Prostate gland (tissue), 2 donors: ENCODE results near the gene PCNX1. TPM values are rescaled to one million over a fixed set of nuclear protein-coding genes. Genes with fewer than 3 reads are reported as not detected.

ENCODE experiments used
- DNase-seq: peaks from one replicate; pipeline ENCODE4 v3.0.0-alpha.2; 2019; ENCODE audit warnings: low spot score
- H3K27ac ChIP-seq, 2 donors: fragments of 200-600 bp; sonication (generic); 2 replicates each; pipeline ENCODE4 v1.5.1; 2017 to 2019
- H3K27me3 ChIP-seq: fragments of 200-600 bp; sonication (generic); replicated peaks from 2 replicates; pipeline ENCODE4 v1.5.1; 2019; ENCODE audit not compliant: insufficient read depth
- H3K36me3 ChIP-seq, 2 donors: fragments of 200-600 bp; sonication (generic); 1 replicate in 1 of 2; 2 replicates in 1 of 2; pipeline versions ENCODE4 v1.5.1 to v1.8.1; 2017 to 2019
- H3K4me1 ChIP-seq: fragments of 200-600 bp; sonication (generic); replicated peaks from 2 replicates; pipeline ENCODE4 v1.5.1; 2019
- H3K4me3 ChIP-seq, 2 donors: fragments of 200-600 bp; sonication (generic); 2 replicates each; pipeline ENCODE4 v1.5.1; 2017 to 2019
- H3K9me3 ChIP-seq: fragments of 200-600 bp; sonication (generic); 2 replicates; pipeline ENCODE4 v1.5.1; 2017
- POLR2A ChIP-seq: fragments of 450-650 bp; IDR thresholded peaks from one replicate; pipeline ENCODE4 v1.6.1; 2016; ENCODE audit warnings: antibody characterized with exemption, mild to moderate bottlenecking
- POLR2AphosphoS5 ChIP-seq: sonication (generic); formaldehyde crosslinking; IDR thresholded peaks from one replicate; pipeline ENCODE4 v1.6.1; 2017; ENCODE audit warnings: antibody characterized with exemption
- WGBS: methylation state at CpG from one replicate; pipeline ENCODE4 v1.1.5; 2018; 5-methylcytosine and 5-hydroxymethylcytosine counted together
- intact Hi-C: fragments of 100-400 bp; cut with DNase I; formaldehyde crosslinking; loops from one replicate; pipeline ENCODE4 v1.14.2; 2022
- total RNA-seq, 2 donors: library from RNA; depleted of rRNA; stranded (reverse); fragments of >200 nt; gene quantifications; one replicate each; pipeline ENCODE4 v1.1.0, GENCODE V29; 2016
- TF ChIP-seq, protein P1 (sequence below), 4 experiments: fragments of 200-600 bp in 2 of 4; fragments of 450-650 bp in 2 of 4; sonication (generic) in 2 of 4; IDR thresholded peaks; 1 replicate in 3 of 4; 2 replicates in 1 of 4; pipeline ENCODE4 v1.5.1; 2016 to 2019; ENCODE audit warnings: antibody characterized with exemption in 4 of 4, mild to moderate bottlenecking in 2 of 4, moderate library complexity in 2 of 4

Gene PCNX1
- total RNA-seq, 2 donors from 2014 or later: 24.5 to 66.5 TPM

DNA sequence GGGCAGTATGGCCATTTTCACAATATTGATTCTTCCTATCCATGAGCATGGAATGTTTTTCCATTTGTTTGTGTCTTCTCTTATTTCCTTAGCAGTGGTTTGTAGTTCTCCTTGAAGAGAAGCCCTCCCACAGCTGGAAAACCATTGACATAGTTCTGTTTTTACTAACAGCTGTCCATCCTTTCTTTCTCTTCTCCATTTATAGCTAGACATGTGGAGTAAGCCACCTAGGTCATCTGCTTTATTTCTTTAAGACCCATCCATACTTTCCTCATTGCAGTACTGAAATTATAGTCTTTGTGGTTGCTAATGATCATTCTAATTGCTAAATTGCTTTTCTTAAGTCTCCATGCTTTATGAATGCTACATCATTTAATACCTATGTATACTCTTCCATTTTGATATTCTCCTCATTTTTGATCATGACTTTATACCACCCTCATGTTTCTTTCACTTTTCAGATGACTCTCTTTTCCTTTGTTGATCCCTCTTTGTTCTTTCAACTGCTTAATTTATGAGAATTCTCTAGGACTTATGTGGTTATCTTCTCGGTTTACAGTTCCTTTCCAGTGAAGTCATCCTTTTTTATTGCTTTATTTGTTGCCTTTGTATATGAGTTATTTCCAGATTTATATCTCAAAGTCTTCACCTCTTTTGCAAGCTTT is 114.2 kb downstream of the PCNX1 start:
- no peaks in the 10 kb centered on the region for H3K9me3 ChIP-seq
- no peak overlapping the region for H3K4me3 ChIP-seq
- no peak overlapping the region for H3K27ac ChIP-seq
- no peaks in the 10 kb centered on the region for H3K36me3 ChIP-seq
- WGBS: 6% methylated on average over 1 of the region's 1 CpG
- H3K4me1 ChIP-seq: peaks cover 4% of the 10 kb centered on the region
- intact Hi-C loops: no loop called here
- H3K27me3 ChIP-seq: no peaks in the 10 kb centered on the region
- TF ChIP-seq, protein P1, sequence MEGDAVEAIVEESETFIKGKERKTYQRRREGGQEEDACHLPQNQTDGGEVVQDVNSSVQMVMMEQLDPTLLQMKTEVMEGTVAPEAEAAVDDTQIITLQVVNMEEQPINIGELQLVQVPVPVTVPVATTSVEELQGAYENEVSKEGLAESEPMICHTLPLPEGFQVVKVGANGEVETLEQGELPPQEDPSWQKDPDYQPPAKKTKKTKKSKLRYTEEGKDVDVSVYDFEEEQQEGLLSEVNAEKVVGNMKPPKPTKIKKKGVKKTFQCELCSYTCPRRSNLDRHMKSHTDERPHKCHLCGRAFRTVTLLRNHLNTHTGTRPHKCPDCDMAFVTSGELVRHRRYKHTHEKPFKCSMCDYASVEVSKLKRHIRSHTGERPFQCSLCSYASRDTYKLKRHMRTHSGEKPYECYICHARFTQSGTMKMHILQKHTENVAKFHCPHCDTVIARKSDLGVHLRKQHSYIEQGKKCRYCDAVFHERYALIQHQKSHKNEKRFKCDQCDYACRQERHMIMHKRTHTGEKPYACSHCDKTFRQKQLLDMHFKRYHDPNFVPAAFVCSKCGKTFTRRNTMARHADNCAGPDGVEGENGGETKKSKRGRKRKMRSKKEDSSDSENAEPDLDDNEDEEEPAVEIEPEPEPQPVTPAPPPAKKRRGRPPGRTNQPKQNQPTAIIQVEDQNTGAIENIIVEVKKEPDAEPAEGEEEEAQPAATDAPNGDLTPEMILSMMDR (IDR thresholded peaks at IDR 0.05): no peak
- TF ChIP-seq POLR2A (no peak), POLR2AphosphoS5 (no peak)
- no peak for DNase-seq

DNA sequence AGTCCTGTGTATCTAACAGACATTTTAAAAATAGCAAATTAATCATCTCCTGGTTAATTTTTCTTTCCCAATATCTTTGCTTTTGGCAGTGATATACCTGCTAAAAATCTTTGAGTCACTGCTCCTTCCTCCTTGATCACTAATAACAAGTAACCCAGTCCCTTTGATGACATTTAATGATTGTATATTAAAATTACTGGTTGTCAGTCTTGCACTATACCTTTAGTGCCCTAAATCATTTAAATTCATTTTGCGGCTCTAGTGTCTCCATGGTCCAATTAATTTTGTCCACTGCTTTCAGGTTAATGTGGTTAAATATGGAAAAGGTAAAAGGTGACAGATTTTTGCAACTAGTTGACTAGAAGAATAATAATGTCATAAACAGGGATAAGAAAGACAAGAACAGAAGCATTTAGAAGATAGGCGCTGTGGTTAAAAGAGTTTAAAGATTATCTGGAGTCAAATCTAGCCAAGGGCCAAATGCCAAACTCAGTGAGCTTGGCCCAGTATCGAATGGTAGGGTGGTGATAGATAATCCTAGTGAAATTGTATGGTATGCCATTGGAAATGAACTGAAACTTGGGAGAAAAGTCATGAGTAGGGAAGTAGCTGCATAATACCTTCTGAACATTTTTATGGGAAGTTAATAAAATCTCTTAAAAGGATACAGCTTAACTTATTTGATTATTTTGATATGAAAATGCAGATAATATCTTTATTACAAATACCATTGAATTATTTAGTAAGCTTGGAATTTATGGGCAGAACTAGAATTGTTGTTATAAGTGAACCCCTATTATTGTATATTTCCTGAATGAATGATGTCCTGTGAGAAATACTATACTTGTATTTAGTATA is 115.0 kb downstream of the PCNX1 start:
- H3K36me3 ChIP-seq: no peaks in the 10 kb centered on the region
- H3K27me3 ChIP-seq: no peaks in the 10 kb centered on the region
- peaks cover 4% of the 10 kb centered on the region for H3K4me1 ChIP-seq
- no peak overlapping the region for H3K4me3 ChIP-seq
- no peak overlapping the region for H3K27ac ChIP-seq
- 46% methylated on average over 3 of the region's 3 CpGs for WGBS
- TF ChIP-seq POLR2AphosphoS5 (no peak), POLR2A (no peak)
- TF ChIP-seq, protein P1 (IDR thresholded peaks at IDR 0.05): no peak
- H3K9me3 ChIP-seq: no peaks in the 10 kb centered on the region
- no peak for DNase-seq
- intact Hi-C loops: no loop called here

DNA sequence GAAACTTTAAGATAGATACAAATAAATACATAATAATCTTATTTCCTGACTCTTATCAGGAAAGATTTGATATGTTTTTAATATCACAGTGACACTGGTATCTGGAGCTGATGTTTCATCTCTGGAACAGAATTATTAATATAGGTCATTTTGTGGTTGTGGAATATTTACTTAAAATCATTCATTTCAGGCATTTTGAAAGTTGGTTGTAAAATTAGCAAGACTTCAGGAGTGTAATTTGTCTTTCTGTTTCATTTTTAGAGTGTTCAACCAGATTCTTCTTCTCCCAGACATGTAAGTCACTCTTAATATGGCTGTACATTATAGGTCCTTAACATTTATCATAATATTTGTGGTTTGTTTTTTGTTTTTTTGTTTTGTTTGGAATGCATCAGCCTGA is 115.7 kb downstream of the PCNX1 start:
- H3K36me3 ChIP-seq: no peaks in the 10 kb centered on the region
- DNase-seq: no peak
- intact Hi-C loops: no loop called here
- no peak overlapping the region for H3K4me3 ChIP-seq
- no peaks in the 10 kb centered on the region for H3K27me3 ChIP-seq
- H3K4me1 ChIP-seq: peaks cover 4% of the 10 kb centered on the region
- no peaks in the 10 kb centered on the region for H3K9me3 ChIP-seq
- H3K27ac ChIP-seq: no peak overlapping the region
- TF ChIP-seq, protein P1 (IDR thresholded peaks at IDR 0.05): no peak
- TF ChIP-seq POLR2A: no peak
- TF ChIP-seq POLR2AphosphoS5: no peak

DNA sequence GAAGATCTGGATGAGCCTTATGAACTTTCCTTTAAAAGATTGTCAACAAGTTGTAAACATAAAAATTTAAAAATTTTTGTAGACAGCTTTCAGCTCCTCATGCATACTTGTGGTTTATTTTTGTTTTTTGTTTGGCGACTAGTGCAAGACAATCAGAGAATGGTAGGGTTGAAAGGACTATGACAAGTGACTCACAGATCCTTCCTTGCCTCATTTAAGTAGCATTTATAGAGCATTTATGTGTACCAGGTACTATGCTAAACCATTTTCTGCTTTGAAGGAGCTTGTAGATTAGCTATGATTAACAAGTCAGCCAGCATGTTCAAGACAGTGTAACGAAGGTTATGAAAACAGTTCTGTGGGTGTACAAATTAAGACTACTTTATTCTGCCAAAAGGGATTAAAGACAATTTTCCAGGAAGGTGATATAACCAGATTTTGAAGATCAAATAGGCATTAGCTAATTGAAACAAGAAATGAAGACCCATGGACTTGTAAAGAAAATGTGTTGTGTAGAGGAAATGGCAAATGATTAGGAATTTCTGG is 122.0 kb downstream of the PCNX1 start:
- DNase-seq: no peak
- intact Hi-C loops: no loop called here
- Histone ChIP-seq H3K4me3 (no peak overlapping the region), H3K27ac (no peak overlapping the region), H3K9me3 (no peaks in the 10 kb centered on the region), H3K36me3 (no peaks in the 10 kb centered on the region), H3K27me3 (no peaks in the 10 kb centered on the region), H3K4me1 (no peaks in the 10 kb centered on the region)
- WGBS: 80% methylated on average over 2 of the region's 2 CpGs
- TF ChIP-seq POLR2AphosphoS5 (no peak), POLR2A (no peak)
- TF ChIP-seq, protein P1 (IDR thresholded peaks at IDR 0.05): no peak
